ENCODE data around the gene ZBTB7C.
A peak's percentile ranks its signal among the peaks of the same experiment; 100 is the strongest.

Gene ZBTB7C

DNA sequence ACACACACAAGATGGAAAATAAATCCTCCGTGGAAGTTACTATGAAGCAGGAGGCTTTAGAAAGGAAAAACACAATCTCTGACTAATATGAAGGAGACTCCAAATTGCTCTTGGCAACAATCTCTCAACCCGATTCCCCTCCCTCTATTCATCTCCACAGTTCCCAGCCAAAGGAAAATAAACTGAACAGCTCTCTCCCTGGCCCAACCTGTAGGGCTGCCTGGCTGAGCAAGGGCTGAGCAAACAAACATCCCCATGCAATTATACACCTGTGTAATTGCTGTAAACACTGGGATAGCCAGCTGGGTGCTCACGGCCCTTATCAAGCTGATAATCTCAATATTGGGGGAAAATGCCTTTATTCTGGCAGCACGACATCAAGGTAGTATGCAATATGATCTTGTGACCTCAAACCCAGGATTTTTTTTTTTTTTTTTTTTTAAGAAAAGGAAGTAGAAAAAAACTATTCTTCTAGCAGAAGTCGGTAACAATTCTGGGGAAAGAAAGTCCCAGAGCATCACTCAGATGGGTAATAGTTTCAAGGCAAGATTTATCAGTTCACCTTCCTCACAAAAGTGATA lies 275.4 kb downstream of the ZBTB7C start:
- DNase-seq = no peak

DNA sequence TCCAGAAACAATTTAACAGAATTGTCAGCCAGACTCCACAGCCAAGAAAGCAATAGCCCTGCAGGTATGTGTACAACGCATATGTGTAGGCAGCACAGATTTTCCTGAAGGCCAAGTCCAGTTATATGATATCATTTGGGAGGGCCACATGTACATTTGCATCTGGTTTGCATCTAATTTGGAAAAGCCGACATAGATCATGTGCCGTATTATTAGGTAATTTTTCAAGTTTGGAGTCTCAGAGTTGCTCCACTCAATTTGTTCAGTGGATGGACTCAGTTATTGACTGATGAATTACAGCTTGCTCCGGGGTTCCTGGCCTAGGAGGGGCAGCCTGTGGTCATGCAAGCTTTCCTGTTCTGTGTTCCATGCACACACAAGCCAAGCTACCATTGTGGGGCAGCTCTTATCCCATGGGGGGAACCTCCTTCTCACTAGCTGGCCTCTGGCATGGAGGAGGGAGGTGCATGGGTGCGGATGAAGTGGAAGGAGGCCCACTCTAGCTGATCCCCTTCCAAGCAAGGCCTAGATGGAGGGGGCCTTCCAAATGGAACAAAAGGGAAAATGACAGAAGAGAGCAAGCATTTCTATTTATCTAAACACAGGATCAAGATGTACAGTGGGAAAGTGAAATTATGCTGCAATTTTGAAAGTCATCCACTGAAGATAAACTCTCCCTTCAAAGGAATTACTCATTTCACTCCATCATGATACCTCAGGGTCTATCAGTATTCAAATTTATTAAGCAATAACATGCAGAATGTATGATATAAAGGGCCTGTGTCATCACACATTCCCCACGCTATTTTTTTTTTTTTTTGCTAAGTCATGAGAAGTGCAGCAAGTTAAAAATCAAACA lies 276.2 kb downstream of the ZBTB7C start:
- no peak for DNase-seq

- no peak for DNase-seq
Measured at GRCh38 chr18:48131042-48131441, 278.1 kb downstream of the ZBTB7C start.

DNA sequence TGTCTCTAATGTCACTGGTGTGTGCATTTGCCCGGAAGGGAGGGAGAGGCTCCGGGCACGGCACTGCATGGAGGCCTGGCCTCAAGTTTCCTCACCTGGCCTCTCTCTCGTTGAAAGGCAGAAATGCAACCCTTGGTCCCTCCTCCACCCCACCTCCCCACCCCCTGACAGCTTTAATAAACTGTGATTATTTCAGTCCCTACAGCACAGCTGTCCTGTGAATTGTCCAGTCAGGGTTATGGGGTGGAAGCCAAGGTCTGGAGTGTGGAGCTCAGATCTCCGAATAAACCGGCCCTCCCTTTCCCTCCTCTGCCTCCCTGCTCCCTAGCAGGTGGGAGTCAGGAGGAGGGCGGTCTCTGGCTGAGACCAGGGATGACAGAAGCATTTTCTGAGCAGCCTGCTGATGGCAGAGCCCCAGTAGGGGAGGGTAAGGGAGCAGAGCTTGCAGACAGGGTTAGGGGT lies 279.5 kb downstream of the ZBTB7C start:
- DNase-seq = no peak

- DNase-seq = no peak
Measured at GRCh38 chr18:48127606-48128005, 281.6 kb downstream of the ZBTB7C start.

DNA sequence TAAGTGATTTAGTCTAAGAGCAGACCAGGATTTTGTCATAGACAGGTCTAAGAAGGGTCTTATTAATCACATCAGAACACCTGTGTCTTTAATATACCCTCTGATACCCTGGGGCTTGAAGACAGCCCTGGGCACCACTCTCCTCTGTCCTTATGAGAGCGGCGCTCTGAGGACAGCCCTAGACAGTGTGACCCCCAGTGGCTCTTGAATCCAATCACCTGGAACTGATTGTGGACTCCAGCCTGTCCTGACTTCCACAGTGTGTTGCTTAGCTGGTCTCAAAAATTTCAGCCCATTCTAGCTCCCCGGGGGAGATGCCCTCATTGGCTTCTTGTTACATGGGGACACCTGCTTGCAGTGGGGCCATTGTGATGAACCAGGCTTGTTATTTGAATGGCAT lies 282.9 kb downstream of the ZBTB7C start:
- DNase-seq = no peak

DNA sequence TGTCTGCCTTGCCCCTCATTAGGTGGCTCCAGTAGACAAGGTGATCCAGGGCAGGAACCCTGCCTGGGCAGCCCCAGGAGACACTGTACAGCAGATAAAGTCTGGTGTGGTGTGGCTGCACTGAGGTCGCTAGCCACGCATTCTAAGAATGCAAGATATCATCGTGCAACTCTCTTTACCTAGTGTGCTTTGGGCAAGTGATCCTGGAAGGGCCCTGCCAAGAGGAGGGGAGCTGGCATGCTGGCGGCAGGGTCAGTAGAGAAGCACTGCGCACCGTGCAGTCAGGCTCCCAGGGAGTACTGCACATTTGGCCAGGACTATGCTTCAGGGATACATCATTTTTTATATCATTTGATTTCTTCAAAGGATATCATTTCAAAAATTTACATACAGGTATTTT lies 283.5 kb downstream of the ZBTB7C start:
- no peak for DNase-seq

DNA sequence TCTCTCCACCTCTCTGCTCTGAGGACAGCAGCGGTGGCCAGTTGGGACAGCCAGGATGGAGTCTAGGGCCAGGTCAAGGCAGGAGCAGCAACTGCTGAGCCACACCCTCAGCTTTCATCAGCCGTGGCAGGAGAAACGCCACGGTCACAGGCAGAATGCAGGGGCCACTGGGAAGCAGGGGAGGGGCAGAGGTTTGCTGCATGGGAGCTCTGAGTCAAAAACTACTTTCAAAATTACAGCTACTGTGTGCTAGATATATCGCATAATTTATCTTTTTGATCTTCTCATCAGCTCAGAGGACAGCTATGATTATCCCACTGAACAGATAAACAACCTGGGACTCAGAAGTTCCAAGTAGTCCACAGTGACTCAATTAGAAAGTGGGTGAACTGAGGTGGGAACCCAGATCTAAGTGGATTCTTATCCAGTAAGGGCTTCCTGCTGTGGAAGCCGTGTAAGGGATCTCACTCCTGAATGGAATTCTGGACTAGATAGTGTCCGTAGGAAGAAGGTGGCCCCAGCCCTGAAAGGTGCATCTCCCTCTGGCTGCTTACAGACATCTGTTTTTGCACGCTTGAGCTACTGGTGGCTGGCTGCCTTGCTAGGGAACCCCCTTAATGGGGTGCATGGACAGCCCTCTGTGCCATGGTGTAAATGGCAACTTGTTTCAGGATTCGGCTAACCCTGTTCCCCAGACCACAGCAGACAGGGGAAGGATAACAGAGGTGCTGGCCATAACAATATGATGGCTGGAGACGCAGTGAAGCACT lies 284.1 kb downstream of the ZBTB7C start:
- peak; percentile 68 for DNase-seq

DNA sequence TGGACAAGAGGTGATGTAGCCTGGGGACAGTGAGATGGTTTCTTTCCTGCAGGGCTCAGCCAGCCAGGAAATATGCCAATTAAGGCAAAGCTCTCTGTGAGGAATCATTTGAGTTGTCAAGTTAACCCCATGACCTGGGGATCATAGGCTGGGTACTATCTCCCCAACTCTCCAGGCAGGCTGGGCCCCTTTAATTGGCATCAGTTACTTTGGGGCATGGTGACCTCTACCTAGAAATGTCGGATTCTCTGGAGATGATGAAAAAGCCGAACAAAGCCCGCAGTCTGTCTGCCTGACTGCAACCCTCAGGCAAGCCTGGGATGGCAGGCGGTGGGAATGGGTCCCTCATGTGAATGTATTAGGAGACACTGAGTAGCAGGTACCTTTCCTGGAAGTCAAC lies 285.2 kb downstream of the ZBTB7C start:
- DNase-seq = no peak

GRCh38 chr18:48123324-48123723 lies 285.9 kb downstream of the ZBTB7C start:
- DNase-seq = no peak

DNA sequence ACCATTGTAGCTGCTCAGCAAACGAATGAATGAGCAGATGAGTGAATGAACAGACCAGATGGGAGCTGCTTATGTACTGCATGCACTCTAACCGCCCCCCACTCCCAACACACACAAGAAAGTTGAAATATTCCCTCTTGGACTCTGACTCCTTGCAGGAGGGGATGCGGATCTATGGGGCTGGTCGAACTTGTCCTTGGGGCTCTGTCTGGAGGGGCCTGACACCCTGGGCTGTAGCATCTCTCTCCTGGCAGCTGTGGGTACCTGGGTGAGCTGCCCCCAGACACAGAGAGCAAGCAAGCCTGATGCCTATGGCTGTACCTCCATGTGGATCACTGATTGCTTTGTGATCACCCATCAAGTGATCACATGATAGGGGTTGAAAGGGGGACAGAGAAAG lies 286.4 kb downstream of the ZBTB7C start:
- no peak for DNase-seq

GRCh38 chr18:48122376-48122775 lies 286.8 kb downstream of the ZBTB7C start:
- DNase-seq = no peak

DNA sequence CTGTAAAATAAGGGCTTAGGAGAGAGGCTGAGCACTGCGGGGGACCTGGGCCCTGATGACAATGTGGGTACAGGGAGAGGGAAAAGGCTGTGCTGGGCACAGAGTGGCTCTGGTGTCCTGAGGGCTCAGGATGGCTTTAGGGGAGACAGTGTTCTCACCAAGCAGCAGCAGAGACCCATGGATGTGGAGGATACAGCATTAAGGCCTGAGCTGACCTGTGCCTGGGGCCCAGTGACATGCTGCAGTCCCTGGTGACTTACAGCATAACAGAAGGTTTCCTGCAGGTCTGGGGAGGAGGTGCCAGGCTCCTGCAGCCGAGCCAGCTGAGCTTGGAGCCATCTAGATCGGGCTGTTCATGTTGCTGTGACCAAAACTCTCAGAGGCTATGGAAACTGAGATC lies 287.4 kb downstream of the ZBTB7C start:
- DNase-seq = no peak

GRCh38 chr18:48119204-48119603 lies 290.0 kb downstream of the ZBTB7C start:
- no peak for DNase-seq

DNA sequence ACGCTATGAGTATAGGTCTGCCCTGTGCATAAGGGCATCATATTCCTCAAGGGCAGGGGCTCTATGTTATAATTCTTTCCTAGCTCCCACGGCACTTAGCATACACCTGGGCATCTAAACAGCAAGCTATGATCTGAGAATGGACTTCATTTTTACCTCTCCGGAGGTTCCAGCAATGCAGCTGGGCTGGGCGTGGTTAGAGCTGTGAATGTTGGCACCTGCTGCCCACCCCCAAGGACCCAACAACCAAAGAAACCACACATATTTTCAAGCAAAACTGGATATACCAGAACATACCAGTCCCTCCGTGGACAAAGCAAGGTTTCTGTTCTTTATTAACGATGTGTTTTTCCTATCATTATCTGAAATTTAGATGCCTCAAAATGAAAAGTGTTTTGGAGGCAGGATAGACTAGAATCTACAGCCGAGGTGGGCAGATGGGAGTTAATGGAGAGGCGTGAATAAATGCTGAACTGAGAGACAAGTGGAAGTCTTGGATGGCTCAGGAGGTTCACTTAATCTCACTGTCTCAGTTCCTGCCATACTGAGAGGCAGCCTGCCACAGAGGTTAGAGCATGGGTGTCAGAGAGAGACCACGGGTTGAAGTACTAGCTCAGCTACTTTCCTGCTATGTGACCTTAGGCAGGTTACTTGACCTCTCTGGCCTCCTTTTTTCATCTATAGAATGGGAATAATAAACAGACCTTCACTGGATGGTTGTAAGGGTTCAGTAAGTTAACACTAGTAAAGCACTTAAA lies 292.1 kb downstream of the ZBTB7C start:
- DNase-seq = no peak

DNA sequence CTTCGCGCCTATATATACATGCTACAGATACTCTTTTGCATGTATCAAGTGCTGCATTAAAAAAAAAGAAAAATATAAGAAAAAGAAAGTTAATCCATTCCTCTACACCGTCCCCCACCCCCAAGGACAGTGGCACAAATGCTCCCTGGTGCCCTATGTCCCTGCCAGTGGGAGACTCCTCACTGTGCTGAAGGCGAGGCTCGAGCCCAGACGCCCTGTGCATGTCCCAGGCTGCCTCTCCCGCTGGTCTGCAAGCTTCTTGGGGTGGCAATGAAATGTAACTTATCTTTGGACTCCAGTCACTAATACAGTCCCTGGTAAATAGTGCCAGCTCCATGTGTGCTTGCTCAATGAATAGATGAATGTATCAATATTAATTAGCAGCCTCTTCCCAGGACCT lies 293.2 kb downstream of the ZBTB7C start:
- DNase-seq = no peak

DNA sequence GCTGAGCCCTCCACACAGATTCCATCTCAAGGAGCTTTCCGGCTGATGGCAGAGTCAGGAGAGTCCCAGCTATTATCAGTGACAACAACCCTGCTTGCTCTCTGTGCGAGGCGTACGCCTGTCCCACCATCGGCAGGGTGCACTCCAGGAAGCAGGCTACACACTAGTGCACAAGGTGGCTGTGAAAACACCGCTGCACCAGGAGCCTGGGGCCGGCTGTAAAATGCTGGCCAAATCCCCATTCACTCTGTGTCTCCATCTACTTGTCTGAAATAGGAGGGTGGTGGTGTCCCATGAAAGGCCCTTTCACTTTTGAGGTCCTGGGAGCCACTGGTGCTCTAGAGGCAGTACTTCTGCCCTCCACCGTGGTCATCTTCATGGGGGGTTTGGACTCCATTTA lies 295.5 kb downstream of the ZBTB7C start:
- no peak for DNase-seq

GRCh38 chr18:48111587-48111986 lies 297.6 kb downstream of the ZBTB7C start:
- no peak for DNase-seq

GRCh38 chr18:48110797-48111196 lies 298.4 kb downstream of the ZBTB7C start:
- no peak for DNase-seq

- no peak for DNase-seq
Measured at GRCh38 chr18:48109961-48110493, 299.2 kb downstream of the ZBTB7C start.

DNA sequence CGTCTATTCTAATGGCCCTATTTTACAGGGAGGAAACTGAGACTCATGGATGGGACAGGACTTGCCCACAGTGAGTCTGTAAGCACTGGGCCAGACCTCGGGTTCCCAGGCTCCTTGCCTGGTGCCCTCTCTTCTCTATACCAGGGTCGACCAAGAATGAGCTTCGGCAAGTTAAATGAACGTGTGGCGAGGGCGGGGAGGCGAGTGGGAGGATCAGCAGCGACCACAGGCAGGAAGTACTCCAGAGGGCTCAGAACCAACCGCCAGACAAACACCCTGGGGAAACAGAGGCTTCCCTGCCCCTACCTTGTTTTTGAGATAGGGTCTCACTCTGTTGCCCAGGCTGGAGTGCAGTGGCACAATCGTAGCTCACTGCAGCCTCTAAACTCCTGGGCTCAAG lies 301.0 kb downstream of the ZBTB7C start:
- no peak for DNase-seq

- DNase-seq = no peak
Measured at GRCh38 chr18:48106976-48107781, 302.0 kb downstream of the ZBTB7C start.

Data from activated CD4-positive, alpha-beta T cell treated with anti-CD3 and anti-CD28 coated beads for 48 hours (primary cell).